Measurements from ENCODE around the gene ARSG. TPM values are rescaled to one million over a fixed set of nuclear protein-coding genes. Genes with fewer than 3 reads are reported as not detected.
"Not testable (repeated sequence)": the region's sequence is repeated elsewhere in the genome, so short reads cannot be mapped to it uniquely, and the experiment has no call there.

The ARSG gene
- total and polyA plus RNA-seq, 9 of the 15 experiments (the other 6 are each of a cell fraction or from before 2014, with no cell fraction given) = 1.0 to 5.6 (median 1.8) TPM

- no peak for TF ChIP-seq ZBTB49 (CRISPR knock-in tag; IDR thresholded peaks at IDR 0.05; ENCODE audit: borderline replicate concordance)
- TF ChIP-seq, protein P1, sequence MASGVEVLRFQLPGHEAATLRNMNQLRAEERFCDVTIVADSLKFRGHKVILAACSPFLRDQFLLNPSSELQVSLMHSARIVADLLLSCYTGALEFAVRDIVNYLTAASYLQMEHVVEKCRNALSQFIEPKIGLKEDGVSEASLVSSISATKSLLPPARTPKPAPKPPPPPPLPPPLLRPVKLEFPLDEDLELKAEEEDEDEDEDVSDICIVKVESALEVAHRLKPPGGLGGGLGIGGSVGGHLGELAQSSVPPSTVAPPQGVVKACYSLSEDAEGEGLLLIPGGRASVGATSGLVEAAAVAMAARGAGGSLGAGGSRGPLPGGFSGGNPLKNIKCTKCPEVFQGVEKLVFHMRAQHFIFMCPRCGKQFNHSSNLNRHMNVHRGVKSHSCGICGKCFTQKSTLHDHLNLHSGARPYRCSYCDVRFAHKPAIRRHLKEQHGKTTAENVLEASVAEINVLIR (CRISPR knock-in tag; IDR thresholded peaks at IDR 0.05) = no peak
- no peak for TF ChIP-seq ZNF395 (CRISPR knock-in tag; IDR thresholded peaks at IDR 0.05)
- TF ChIP-seq NR3C1 (CRISPR knock-in tag; IDR thresholded peaks at IDR 0.05) = no peak
- no peak for TF ChIP-seq ZBED1 (IDR thresholded peaks at IDR 0.05)
- no peak for TF ChIP-seq ZNF561 (CRISPR knock-in tag; conservative IDR thresholded peaks at IDR 0.05)
- TF ChIP-seq ZKSCAN8 (CRISPR knock-in tag; IDR thresholded peaks at IDR 0.05) = no peak
- TF ChIP-seq NEUROD1 (IDR thresholded peaks at IDR 0.05; ENCODE audit: borderline replicate concordance, low read depth, low read length, partially characterized antibody) = no peak
Measured at GRCh38 chr17:68375566-68375965, 84.3 kb downstream of the ARSG start (continued).

DNA sequence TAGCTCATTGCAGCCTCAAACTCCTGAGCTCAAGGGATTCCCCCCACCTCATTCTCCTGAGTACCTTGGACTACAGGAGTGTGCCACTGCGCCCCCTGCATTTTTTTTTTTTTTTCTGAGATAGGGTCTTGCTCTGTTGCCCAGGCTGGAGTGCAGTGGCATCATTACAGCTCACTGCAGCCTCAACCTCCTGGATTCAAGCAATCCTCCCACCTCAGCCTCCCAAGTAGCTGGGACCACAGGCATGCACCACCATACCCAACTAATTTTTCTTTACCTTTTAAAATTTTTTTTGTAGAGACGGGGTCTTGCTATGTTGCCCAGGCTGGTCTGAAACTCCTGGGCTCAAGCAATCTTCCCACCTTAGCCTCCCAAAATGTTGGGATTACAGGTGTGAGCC, 84.9 kb downstream of the ARSG start:
- H3K9ac ChIP-seq (ENCODE audit: insufficient read depth in 1 of 2, low read depth in 2 of 2, low read length in 2 of 2); H3K9me1 ChIP-seq (ENCODE audit: control insufficient read depth, insufficient read depth, low read length); H3K36me3 ChIP-seq (ENCODE audit: control insufficient read depth, insufficient read depth, low read length); in situ Hi-C loops (cut with MboI); H3K4me2 ChIP-seq (ENCODE audit: insufficient read depth, low read length); H4K20me1 ChIP-seq (replicated peaks; ENCODE audit: control insufficient read depth, insufficient read depth, low read length); POLR2A ChIA-PET; H3K79me2 ChIP-seq (ENCODE audit: control insufficient read depth, insufficient read depth, low read length); FAIRE-seq; H2AFZ ChIP-seq (ENCODE audit: low read depth, low read length); H3K9me3 ChIP-seq (replicated peaks; ENCODE audit: control insufficient read depth, insufficient read depth, low read depth, low read length); ATAC-seq; BruUV-seq (replicated peaks); H3K4me3 ChIP-seq; intact Hi-C loops (cut with micrococcal nuclease); DNase-seq (ENCODE audit: extremely low read depth in 1 of 4, low spot score in 3 of 4); H3K27ac ChIP-seq (ENCODE audit: extremely low read depth, low read depth, low read length); H3K4me1 ChIP-seq (replicated peaks in 1 of 2; ENCODE audit: control insufficient read depth in 2 of 2, insufficient read depth in 2 of 2, low read length in 2 of 2): not testable (repeated sequence)
- CTCF ChIA-PET (ENCODE audit: low intra/inter-chr PET ratio) = interaction anchor here (0.6 kb wide), 1 partner anchor 1774 kb away, joined by 3 read pairs; no protein-coding TSS in a partner anchor
- 0% methylated on average over 2 of the region's 2 CpGs for WGBS (ENCODE audit: insufficient coverage, low coverage, missing lambda C conversion rate)
- H3K27me3 ChIP-seq (ENCODE audit: control insufficient read depth in 2 of 2, insufficient read depth in 2 of 2, low read length in 2 of 2) = peaks cover 22 to 38% of the 10 kb centered on the region in 2 experiments
